Esophagus squamous epithelium (tissue), 5 donors: ENCODE data around the gene CDON. TPM values are rescaled to one million over a fixed set of nuclear protein-coding genes. Genes with fewer than 3 reads are reported as not detected.

Experiments used
- DNase-seq: peaks from one replicate; lab custom pipeline; 2025; lab: John Stamatoyannopoulos, UW
- H3K27ac ChIP-seq, 4 donors: fragments of 200-600 bp; sonication (generic); one replicate each; pipeline ENCODE4 v1.5.1; 2016 to 2019; ENCODE audit warnings: mild to moderate bottlenecking in 1 of 4
- H3K27me3 ChIP-seq, 4 donors: fragments of 200-600 bp; sonication (generic); 1 replicate in 3 of 4; 2 replicates in 1 of 4; pipeline versions ENCODE4 v1.5.1 to v1.6.0; 2017 to 2021; ENCODE audit warnings: antibody characterized with exemption in 1 of 4
- H3K36me3 ChIP-seq, 3 donors: fragments of 200-600 bp; sonication (generic); one replicate each; pipeline ENCODE4 v1.5.1; 2016 to 2019
- H3K4me1 ChIP-seq, 3 donors: fragments of 200-600 bp; sonication (generic); one replicate each; pipeline ENCODE4 v1.5.1; 2017 to 2019
- H3K4me3 ChIP-seq, 4 donors: fragments of 200-600 bp; sonication (generic); 1 replicate in 3 of 4; 2 replicates in 1 of 4; pipeline ENCODE4 v1.5.1; 2016 to 2019; ENCODE audit warnings: mild to moderate bottlenecking in 2 of 4, moderate library complexity in 1 of 4
- H3K9me3 ChIP-seq, 3 donors: fragments of 200-600 bp; sonication (generic); one replicate each; pipeline ENCODE4 v1.5.1; 2016 to 2019
- POLR2A ChIP-seq, 4 donors: fragments of 450-650 bp; IDR thresholded peaks; one replicate each; pipeline ENCODE4 v1.6.1; 2017; ENCODE audit warnings: antibody characterized with exemption in 4 of 4, mild to moderate bottlenecking in 4 of 4, moderate library complexity in 3 of 4
- WGBS, 2 donors: methylation state at CpG; one replicate each; pipeline ENCODE4 v1.1.5; 2018; 5-methylcytosine and 5-hydroxymethylcytosine counted together
- intact Hi-C: fragments of 100-400 bp; cut with DNase I; formaldehyde crosslinking; loops from one replicate; pipeline ENCODE4 v1.15.0; 2022
- total RNA-seq, 4 donors: library from RNA; depleted of rRNA; stranded (reverse); fragments of >200 nt; gene quantifications; one replicate each; pipeline ENCODE4 v1.1.0, GENCODE V29; 2016
- TF ChIP-seq, protein P1 (sequence below), 6 experiments: fragments of 450-650 bp in 4 of 6; fragments of 200-600 bp in 2 of 6; sonication (generic) in 2 of 6; IDR thresholded peaks; one replicate each; pipeline ENCODE4 v1.5.1; 2016 to 2019; ENCODE audit warnings: antibody characterized with exemption in 6 of 6, mild to moderate bottlenecking in 4 of 6, moderate library complexity in 4 of 6
- donor health status: DM: yes; HTN: yes; CAD: no.

Gene CDON
- total RNA-seq, 4 donors from 2014 or later: 2.5 to 5.5 (median 3.4) TPM

DNA sequence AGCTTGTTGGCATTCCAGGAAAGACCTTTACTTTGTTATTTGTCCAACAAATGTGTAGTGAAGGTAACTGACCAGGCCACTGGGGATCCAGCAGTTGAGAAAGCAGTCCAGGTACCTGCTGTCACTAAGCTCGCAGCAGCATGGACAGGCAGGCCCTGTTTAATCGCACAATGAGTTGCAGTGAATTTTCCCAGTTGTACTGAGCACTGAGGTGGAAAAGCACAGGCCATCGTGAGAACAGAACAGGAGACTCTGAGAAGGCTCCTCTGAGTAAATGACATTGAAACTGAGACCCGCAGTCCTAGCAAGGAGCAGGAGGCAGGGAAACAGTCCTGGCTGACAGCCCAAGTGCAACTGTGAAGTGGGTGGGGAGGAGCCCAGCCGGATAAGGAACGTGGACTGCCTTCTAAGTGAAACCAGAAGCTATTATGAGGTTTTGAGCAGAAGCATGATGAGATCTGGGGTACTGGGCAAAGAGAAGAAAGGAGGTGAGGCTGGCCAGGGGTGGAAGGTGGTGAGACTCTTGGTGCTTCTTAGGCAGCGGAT, 39.8 kb upstream of the CDON start:
- TF ChIP-seq, protein P1, sequence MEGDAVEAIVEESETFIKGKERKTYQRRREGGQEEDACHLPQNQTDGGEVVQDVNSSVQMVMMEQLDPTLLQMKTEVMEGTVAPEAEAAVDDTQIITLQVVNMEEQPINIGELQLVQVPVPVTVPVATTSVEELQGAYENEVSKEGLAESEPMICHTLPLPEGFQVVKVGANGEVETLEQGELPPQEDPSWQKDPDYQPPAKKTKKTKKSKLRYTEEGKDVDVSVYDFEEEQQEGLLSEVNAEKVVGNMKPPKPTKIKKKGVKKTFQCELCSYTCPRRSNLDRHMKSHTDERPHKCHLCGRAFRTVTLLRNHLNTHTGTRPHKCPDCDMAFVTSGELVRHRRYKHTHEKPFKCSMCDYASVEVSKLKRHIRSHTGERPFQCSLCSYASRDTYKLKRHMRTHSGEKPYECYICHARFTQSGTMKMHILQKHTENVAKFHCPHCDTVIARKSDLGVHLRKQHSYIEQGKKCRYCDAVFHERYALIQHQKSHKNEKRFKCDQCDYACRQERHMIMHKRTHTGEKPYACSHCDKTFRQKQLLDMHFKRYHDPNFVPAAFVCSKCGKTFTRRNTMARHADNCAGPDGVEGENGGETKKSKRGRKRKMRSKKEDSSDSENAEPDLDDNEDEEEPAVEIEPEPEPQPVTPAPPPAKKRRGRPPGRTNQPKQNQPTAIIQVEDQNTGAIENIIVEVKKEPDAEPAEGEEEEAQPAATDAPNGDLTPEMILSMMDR (IDR thresholded peaks at IDR 0.05): no peak
- TF ChIP-seq POLR2A (IDR thresholded peaks at IDR 0.05): no peak
- H3K27ac ChIP-seq: peak overlapping the region in 1 of 4 donors; percentile 18
- H3K27me3 ChIP-seq: peaks cover 0 to 18% (median 0%) of the 10 kb centered on the region in 4 donors
- no peaks in the 10 kb centered on the region for H3K36me3 ChIP-seq
- 42 to 56% methylated on average over 6 to 7 of the region's 7 CpGs for WGBS, 2 donors
- H3K4me1 ChIP-seq: peaks cover 0 to 6% (median 0%) of the 10 kb centered on the region in 3 donors
- H3K4me3 ChIP-seq: no peak overlapping the region
- no peak for DNase-seq
- intact Hi-C loops: no loop called here
- H3K9me3 ChIP-seq: no peaks in the 10 kb centered on the region

DNA sequence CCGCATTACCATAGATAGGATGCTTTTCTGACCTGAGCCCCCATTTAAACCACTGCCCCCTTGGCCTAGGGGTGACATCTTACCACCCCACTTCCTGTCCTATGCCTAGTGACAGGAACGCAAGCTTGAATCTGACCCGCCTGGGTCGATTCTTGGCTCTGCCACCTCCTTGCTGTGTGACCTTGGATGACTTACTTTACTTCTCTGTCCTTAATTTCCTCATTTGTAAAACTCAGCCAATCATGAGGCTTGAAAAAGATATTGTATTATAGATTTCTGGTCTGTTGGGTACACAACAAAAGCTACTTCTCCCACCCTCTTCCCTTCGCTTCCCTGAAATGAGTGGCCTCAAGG, 39.2 kb upstream of the CDON start:
- H3K27ac ChIP-seq: no peak overlapping the region
- intact Hi-C loops: no loop called here
- H3K4me3 ChIP-seq: no peak overlapping the region
- peaks cover 0 to 18% (median 0%) of the 10 kb centered on the region in 4 donors for H3K27me3 ChIP-seq
- H3K4me1 ChIP-seq: peaks cover 0 to 6% (median 0%) of the 10 kb centered on the region in 3 donors
- no peaks in the 10 kb centered on the region for H3K36me3 ChIP-seq
- TF ChIP-seq, protein P1 (IDR thresholded peaks at IDR 0.05): no peak
- TF ChIP-seq POLR2A (IDR thresholded peaks at IDR 0.05): no peak
- no peak for DNase-seq
- WGBS, 2 donors: 89 to 91% methylated on average over 5 of the region's 5 CpGs
- no peaks in the 10 kb centered on the region for H3K9me3 ChIP-seq

DNA sequence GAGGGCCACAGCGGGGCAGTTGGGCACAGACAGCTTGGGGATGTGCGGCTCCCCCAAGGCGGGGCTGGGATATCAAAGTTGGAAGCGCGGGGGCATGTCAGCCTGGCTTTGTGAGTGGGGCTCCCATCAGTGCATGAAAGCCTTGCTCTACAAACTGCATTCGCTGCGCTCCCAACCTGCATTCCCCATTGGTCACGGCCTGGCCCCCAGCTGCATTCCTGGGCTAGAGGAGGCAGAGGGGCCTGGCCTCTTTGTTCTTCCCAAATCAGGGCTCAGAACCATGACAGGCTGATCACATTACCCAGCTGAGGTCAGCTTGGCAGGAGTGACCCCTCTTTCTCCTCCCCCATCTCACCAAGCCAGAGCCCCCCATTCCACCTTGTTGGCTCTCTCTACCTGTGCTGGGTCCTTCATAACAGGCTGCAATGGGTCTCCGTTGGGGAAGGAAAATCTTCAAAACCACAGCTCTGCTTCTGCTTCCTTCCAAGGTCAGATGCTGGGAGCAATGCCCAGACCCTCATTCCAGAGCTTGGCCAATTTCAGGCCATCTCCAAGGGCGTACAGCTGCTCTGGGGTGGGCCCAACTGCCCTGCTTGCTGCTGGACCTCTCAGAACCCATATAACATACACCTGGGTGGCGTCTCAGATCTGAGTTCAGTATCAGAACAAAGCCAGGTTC, 38.7 kb upstream of the CDON start:
- no peaks in the 10 kb centered on the region for H3K36me3 ChIP-seq
- no peaks in the 10 kb centered on the region for H3K9me3 ChIP-seq
- H3K4me3 ChIP-seq: no peak overlapping the region
- peaks cover 0 to 14% (median 0%) of the 10 kb centered on the region in 4 donors for H3K27me3 ChIP-seq
- intact Hi-C loops: no loop called here
- TF ChIP-seq POLR2A (IDR thresholded peaks at IDR 0.05): no peak
- TF ChIP-seq, protein P1 (IDR thresholded peaks at IDR 0.05): no peak
- peaks cover 0 to 6% (median 0%) of the 10 kb centered on the region in 3 donors for H3K4me1 ChIP-seq
- H3K27ac ChIP-seq: no peak overlapping the region
- WGBS, 2 donors: 82 to 93% methylated on average over 2 to 4 of the region's 11 CpGs
- DNase-seq: no peak

DNA sequence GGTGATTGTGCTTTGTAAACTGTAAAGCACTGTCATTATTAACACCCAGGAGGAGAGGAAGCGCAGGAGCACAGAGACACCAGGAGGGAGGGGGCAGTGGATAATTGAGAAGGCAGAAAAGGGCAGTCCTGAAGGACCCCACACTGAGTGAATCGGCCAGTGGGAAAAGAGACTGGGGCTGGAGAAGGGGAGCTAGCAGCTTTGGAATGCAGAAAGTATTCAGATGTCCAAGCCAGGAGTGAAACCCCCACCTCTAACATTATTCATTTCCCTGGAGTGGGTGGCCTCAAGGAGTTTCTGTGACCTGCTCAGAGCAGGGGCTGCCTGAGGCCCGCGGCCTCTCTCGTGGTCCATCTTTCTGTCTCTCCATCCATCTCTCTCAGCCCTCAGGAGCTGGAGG, 38.0 kb upstream of the CDON start:
- WGBS, 2 donors: 78 to 92% methylated on average over 5 of the region's 5 CpGs
- no peak overlapping the region for H3K27ac ChIP-seq
- H3K4me3 ChIP-seq: no peak overlapping the region
- H3K36me3 ChIP-seq: no peaks in the 10 kb centered on the region
- H3K4me1 ChIP-seq: peaks cover 0 to 6% (median 0%) of the 10 kb centered on the region in 3 donors
- intact Hi-C loops: no loop called here
- H3K9me3 ChIP-seq: no peaks in the 10 kb centered on the region
- H3K27me3 ChIP-seq: peaks cover 0 to 11% (median 0%) of the 10 kb centered on the region in 4 donors
- no peak for DNase-seq
- no peak for TF ChIP-seq POLR2A (IDR thresholded peaks at IDR 0.05)
- TF ChIP-seq, protein P1 (IDR thresholded peaks at IDR 0.05): no peak

DNA sequence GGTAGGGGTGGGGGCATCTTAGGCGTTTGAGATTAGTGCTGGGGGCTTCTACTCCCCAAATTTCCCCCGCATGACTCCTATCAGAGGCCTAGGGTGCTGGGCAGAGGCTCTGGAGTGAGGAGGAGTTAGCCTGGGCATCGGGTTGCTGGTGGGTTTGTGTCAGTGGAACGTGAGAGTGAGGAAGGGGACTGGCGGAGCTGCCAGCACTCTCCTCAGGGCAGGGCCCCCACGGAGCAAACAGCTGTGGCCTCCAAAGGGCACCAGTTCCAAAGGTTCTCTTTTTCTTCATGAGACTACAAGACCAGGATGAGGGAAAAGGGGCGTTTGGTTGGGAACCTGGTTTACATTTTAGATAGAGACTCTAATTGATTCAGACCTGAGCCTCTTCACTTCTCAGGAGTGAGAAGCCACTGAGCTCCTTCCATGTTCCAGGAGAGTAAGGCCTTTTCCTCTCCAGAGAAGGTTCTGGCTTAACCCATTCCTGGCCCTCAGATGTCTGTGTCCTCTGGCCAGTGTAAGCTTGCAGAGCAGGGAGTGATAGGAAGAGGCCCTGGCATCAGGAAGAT, 35.6 kb upstream of the CDON start:
- H3K27ac ChIP-seq: no peak overlapping the region
- 58 to 64% methylated on average over 6 to 7 of the region's 7 CpGs for WGBS, 2 donors
- no peaks in the 10 kb centered on the region for H3K27me3 ChIP-seq
- peaks cover 0 to 6% (median 0%) of the 10 kb centered on the region in 3 donors for H3K4me1 ChIP-seq
- no peak overlapping the region for H3K4me3 ChIP-seq
- intact Hi-C loops: no loop called here
- DNase-seq: no peak
- H3K9me3 ChIP-seq: no peaks in the 10 kb centered on the region
- TF ChIP-seq, protein P1 (IDR thresholded peaks at IDR 0.05): no peak
- TF ChIP-seq POLR2A (IDR thresholded peaks at IDR 0.05): no peak
- no peaks in the 10 kb centered on the region for H3K36me3 ChIP-seq
